Kidney glomerular epithelial cell (primary cell): ENCODE results near the gene GJA9.

Experiments
- DNase-seq: peaks from one replicate; lab custom pipeline; 2025; lab: John Stamatoyannopoulos, UW

Gene GJA9

DNA sequence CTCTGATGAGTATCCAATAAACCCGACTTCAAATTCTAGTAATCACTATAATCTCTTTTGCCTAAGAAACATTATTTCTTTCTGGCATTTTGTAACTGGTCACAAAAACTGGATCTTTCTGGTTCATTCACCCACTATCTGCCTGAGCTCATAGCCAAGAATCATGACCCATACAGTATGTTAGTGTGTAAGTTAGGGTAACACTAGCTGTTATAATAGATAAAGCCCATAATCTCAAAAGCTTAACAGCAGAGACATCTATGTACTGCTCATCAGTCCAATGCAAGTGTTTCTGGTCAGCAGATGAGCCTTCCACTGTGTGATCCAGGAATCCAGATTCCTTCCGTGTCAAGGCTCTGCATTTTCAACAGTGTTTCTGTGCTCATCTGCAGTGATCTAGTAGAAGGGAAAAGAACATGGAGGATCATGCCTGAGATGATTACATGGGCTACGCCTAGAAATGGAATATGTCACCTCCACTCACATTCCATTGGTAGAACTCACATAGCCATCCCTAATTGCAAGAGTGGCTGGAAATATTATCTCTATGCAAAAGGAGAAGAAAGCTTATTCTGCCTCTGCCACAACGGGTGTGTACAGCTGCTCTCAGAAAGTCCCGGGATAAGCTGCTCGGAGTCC is 49.5 kb downstream of the GJA9 start:
- no peak for DNase-seq

DNA sequence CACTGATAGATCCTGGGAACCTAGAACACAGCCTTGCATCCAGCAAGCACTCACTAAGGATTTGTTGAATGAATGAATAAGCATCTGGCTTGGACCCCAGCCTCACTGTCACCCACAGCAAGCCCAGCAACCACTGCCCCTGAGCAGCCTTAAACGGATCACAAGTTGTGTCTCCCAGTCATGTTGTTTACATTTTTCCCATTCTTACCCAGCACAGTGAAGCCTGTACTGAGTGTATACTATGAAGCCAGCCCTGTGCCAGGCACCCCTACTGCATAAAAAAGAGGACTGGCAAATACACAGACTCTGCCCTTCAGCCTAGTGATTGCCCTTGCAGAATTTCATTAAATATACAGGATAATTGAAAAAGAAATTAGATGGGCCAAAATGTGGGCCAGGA is 52.0 kb downstream of the GJA9 start:
- DNase-seq = no peak

DNA sequence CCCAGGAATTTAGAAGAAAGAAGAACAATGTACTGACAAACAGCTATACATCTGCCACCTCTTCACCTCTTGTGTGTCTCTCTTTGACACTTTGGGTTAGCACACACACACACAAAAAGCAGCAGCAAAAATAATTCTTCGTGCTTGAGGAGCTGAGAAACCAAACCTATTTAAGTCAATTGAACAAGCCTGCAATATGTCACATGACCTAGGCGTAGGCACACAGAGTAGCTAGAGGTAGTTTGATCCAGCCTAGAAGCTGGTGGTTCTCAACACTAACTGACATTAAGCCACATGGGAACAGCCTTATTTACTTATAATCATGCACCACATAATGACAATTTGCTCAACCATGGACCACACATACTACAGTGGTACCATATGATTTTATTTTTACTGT is 54.1 kb downstream of the GJA9 start:
- DNase-seq = no peak

DNA sequence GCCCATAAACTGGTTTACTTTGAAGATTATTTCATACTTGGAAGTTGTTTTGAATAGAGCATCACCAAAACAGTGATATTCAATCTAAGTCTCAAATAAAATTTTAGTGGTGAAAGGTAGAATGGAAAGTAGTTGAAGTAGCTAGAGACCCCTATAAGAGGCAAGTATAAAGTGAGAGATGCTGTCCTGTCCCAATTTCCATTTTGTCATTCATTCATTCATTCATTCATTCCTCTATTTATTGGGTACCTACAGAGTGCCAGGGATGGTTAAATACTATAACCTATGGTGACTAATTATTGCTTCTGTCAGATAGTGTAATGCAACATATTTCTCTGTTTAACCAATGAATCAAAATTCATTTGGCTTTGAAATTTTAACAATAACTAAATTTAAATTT is 54.5 kb downstream of the GJA9 start:
- no peak for DNase-seq

DNA sequence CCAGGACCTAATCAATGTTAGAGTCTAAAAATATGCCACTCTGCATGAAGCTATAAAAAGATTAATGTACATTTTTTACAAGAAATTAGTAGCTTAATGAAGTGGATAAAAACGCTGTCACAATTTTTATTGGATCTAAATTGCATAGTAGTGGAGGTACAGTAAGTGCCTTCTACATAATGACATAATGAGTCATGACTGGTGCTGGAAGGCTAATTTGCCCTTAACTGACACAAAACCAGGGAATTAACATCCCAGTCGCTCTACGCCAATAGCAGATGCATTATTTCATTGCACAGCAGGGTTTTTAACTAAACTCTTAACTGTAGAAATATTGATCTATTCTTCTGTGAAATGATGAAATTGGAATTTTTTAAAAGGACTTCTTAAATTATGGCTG is 55.1 kb downstream of the GJA9 start:
- DNase-seq = no peak
